Fibroblast of pulmonary artery (primary cell): ENCODE data around the gene FCRLB.

Experiments used
- DNase-seq: peaks from one replicate; pipeline ENCODE4 v3.0.0-alpha.2; 2010; ENCODE audit warnings: low read depth
- H3K4me3 ChIP-seq: replicated peaks from 2 replicates; pipeline ENCODE4 v1.5.1; 2011; ENCODE audit warnings: low read depth, mild to moderate bottlenecking, control low read depth, low read length, moderate library complexity
- TF ChIP-seq, protein P1 (sequence below): IDR thresholded peaks from 2 replicates; pipeline ENCODE4 v1.5.1; 2011; ENCODE audit warnings: mild to moderate bottlenecking, control low read depth, low read length, inconsistent platforms; ENCODE audit errors: missing control alignments

FCRLB gene

GRCh38 chr1:161707503-161707902, 13.8 kb upstream of the FCRLB start:
- no peak overlapping the region for H3K4me3 ChIP-seq
- TF ChIP-seq, protein P1, sequence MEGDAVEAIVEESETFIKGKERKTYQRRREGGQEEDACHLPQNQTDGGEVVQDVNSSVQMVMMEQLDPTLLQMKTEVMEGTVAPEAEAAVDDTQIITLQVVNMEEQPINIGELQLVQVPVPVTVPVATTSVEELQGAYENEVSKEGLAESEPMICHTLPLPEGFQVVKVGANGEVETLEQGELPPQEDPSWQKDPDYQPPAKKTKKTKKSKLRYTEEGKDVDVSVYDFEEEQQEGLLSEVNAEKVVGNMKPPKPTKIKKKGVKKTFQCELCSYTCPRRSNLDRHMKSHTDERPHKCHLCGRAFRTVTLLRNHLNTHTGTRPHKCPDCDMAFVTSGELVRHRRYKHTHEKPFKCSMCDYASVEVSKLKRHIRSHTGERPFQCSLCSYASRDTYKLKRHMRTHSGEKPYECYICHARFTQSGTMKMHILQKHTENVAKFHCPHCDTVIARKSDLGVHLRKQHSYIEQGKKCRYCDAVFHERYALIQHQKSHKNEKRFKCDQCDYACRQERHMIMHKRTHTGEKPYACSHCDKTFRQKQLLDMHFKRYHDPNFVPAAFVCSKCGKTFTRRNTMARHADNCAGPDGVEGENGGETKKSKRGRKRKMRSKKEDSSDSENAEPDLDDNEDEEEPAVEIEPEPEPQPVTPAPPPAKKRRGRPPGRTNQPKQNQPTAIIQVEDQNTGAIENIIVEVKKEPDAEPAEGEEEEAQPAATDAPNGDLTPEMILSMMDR: no peak
- no peak for DNase-seq

DNA sequence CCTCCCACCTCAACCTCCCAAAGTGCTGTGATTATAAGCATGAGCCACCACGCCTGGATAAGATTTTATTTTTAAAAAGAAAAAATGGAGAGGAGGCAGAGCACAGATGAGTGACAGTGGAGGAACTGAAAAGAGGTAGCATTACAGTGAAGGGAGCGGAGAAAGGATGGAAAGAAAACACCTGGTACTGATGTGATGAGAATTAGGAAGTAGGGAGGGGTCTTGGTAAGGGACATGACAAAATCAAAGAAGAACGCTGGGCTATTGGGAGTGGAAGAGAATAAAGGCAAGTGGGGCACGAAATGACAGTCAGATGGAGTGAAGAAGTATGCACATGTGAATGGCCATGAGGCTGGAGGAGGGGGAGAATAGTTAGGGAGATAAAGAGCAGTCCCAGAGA, 12.0 kb upstream of the FCRLB start:
- TF ChIP-seq, protein P1: no peak
- DNase-seq: no peak
- H3K4me3 ChIP-seq: no peak overlapping the region

- H3K4me3 ChIP-seq: no peak overlapping the region
- TF ChIP-seq, protein P1: no peak
- no peak for DNase-seq
These were observed 10.8 kb upstream of the FCRLB start for GRCh38 chr1:161710560-161710959.

DNA sequence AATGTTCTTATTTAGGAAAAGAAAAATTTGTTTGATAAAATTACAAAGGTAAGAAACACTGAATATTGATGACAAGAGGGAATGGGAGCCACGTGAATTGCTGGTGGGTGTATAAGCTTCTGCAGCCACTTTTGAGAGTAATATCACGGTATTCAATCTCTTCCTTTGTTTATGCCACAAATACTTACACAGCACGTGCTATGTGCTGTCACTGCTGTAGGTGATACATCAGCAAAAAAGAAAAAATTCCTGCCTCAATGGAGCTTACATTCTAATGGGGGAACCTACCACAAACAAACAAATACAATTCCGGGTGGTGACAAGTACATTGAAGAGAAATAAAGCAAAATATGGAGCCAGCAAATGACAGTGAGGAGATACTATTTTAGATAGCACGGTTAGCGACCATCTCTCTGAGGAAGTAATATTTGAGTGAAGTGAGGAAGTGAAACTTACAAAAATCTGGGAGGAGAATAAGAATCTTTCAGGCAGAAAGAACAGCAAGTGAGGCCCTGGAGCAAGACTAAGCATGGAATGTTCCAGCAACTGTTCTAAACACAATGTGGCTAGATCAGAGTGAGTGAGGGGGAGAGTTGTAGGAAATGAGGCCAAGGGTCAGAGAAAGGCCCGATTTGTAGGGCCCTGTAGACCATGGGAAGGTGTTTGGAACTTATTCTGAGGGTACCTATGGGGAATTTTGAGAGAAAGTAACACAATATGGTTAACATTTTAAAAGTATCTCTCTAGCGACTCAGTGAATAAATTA, 2.6 kb upstream of the FCRLB start:
- no peak for DNase-seq
- TF ChIP-seq, protein P1: no peak
- no peak overlapping the region for H3K4me3 ChIP-seq

DNA sequence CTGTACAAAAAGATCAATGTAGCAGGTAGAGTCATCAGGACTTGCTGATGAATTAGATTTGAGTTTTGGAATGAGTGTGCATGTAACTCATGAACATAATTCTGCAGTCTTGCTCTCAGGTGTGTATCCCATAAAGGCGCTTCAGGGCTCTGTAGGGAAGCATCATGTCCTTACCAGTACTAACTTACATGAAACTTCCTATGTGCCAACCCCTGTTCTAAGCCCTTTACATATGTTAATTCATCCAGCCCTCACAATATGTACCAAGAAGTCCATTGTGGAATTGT, 2.1 kb upstream of the FCRLB start:
- H3K4me3 ChIP-seq: no peak overlapping the region
- TF ChIP-seq, protein P1: no peak
- DNase-seq: no peak

GRCh38 chr1:161720422-161720821, 922 bp upstream of the FCRLB start:
- TF ChIP-seq, protein P1: no peak
- no peak for DNase-seq
- H3K4me3 ChIP-seq: no peak overlapping the region

- H3K4me3 ChIP-seq: no peak overlapping the region
- TF ChIP-seq, protein P1: no peak
- DNase-seq: peak; percentile 79
These were observed 497 bp downstream of the FCRLB start for GRCh38 chr1:161721738-161722343.
